GM12801 (cell line): ENCODE measurements around the gene BLOC1S4.

Experiments
- CTCF ChIP-seq: IDR thresholded peaks from one replicate; pipeline ENCODE4 v1.5.1; 2011; ENCODE audit warnings: control low read depth; ENCODE audit not compliant: insufficient read length; ENCODE audit errors: extremely low read depth

The BLOC1S4 gene

GRCh38 chr4:6687947-6688878 lies 27.8 kb upstream of the BLOC1S4 start:
- no peak for TF ChIP-seq CTCF

GRCh38 chr4:6688879-6689505 lies 27.0 kb upstream of the BLOC1S4 start:
- no peak for TF ChIP-seq CTCF

GRCh38 chr4:6689506-6689960 lies 26.4 kb upstream of the BLOC1S4 start:
- no peak for TF ChIP-seq CTCF

- TF ChIP-seq CTCF, result no peak
Observed at GRCh38 chr4:6692379-6692778, 23.6 kb upstream of the BLOC1S4 start.

GRCh38 chr4:6692806-6693205 lies 23.2 kb upstream of the BLOC1S4 start:
- no peak for TF ChIP-seq CTCF

- TF ChIP-seq CTCF, result no peak
Observed at GRCh38 chr4:6693231-6694176, 22.5 kb upstream of the BLOC1S4 start, which contains the start of gene S100P. S100P (plus strand) TSS chr4:6693878; CDS start chr4:6693933, 55 bp downstream.
